RWPE2 (cell line): Measurements from ENCODE around the gene CEP164.

Experiments
- ATAC-seq: fragments of 200-7000 bp; cut with Tn5 transposase; 3 replicates; pipeline ENCODE4 v1.9.1; 2021; ENCODE audit warnings: low read depth
- DNase-seq: peaks from one replicate; pipeline ENCODE4 v3.0.0-alpha.2; 2020; ENCODE audit warnings: low spot score
- H3K27ac ChIP-seq: fragments of 450-650 bp; 2 replicates; pipeline ENCODE4 v1.5.1; 2017; ENCODE audit warnings: mild to moderate bottlenecking; ENCODE audit not compliant: poor library complexity, severe bottlenecking
- H3K27me3 ChIP-seq: fragments of 250-450 bp; sonication (Bioruptor Pico); 2 replicates; pipeline ENCODE4 v1.5.1; 2021; ENCODE audit warnings: mild to moderate bottlenecking, moderate library complexity; ENCODE audit not compliant: insufficient read depth, poor library complexity, severe bottlenecking
- H3K36me3 ChIP-seq: fragments of 250-450 bp; sonication (Bioruptor Pico); 2 replicates; pipeline ENCODE4 v1.5.1; 2020; ENCODE audit warnings: low read depth, mild to moderate bottlenecking, moderate library complexity
- H3K4me1 ChIP-seq: fragments of 250-450 bp; sonication (Bioruptor Pico); 2 replicates; pipeline ENCODE4 v1.5.1; 2021; ENCODE audit warnings: mild to moderate bottlenecking, moderate library complexity; ENCODE audit not compliant: insufficient read depth, poor library complexity, severe bottlenecking
- H3K4me3 ChIP-seq: fragments of 250-450 bp; sonication (Bioruptor Pico); 2 replicates; pipeline ENCODE4 v1.5.1; 2021; ENCODE audit warnings: mild to moderate bottlenecking, moderate library complexity; ENCODE audit not compliant: severe bottlenecking
- H3K9me3 ChIP-seq: fragments of 250-450 bp; sonication (Bioruptor Pico); 2 replicates; pipeline ENCODE4 v1.5.1; 2021; ENCODE audit warnings: mild to moderate bottlenecking, moderate library complexity; ENCODE audit not compliant: severe bottlenecking
- CTCF ChIP-seq: fragments of 450-650 bp; IDR thresholded peaks from one replicate; pipeline ENCODE4 v1.5.1; 2017; ENCODE audit warnings: mild to moderate bottlenecking, moderate library complexity; ENCODE audit not compliant: poor library complexity, severe bottlenecking

Gene CEP164

GRCh38 chr11:117457835-117458234 is 130.2 kb downstream of the CEP164 start:
- Histone ChIP-seq H3K36me3 (no peaks in the 10 kb centered on the region), H3K9me3 (peaks cover 2% of the 10 kb centered on the region), H3K27ac (no peak overlapping the region), H3K27me3 (no peaks in the 10 kb centered on the region), H3K4me1 (no peaks in the 10 kb centered on the region), H3K4me3 (no peak overlapping the region)
- DNase-seq = no peak
- TF ChIP-seq CTCF = no peak
- peak; percentile 47; the same call in 2 of the 3 replicates for ATAC-seq

- no peak for DNase-seq
Measured at GRCh38 chr11:117458275-117459122, 130.8 kb downstream of the CEP164 start.

GRCh38 chr11:117459123-117459978 is 131.7 kb downstream of the CEP164 start:
- no peak overlapping the region for H3K27ac ChIP-seq
- no peaks in the 10 kb centered on the region for H3K36me3 ChIP-seq
- no peak for TF ChIP-seq CTCF
- H3K4me3 ChIP-seq = no peak overlapping the region
- ATAC-seq (no peak), DNase-seq (no peak)
- H3K9me3 ChIP-seq = peaks cover under 1% of the 10 kb centered on the region
- H3K4me1 ChIP-seq = no peaks in the 10 kb centered on the region
- no peaks in the 10 kb centered on the region for H3K27me3 ChIP-seq

More at GRCh38 chr11:117458275-117459122, 130.8 kb downstream of the CEP164 start:
- H3K4me1 ChIP-seq = no peaks in the 10 kb centered on the region
- peaks cover 2% of the 10 kb centered on the region for H3K9me3 ChIP-seq
- H3K27ac ChIP-seq = no peak overlapping the region
- ATAC-seq = peak; percentile 68
- H3K36me3 ChIP-seq = no peaks in the 10 kb centered on the region
- no peaks in the 10 kb centered on the region for H3K27me3 ChIP-seq
- no peak overlapping the region for H3K4me3 ChIP-seq
- no peak for TF ChIP-seq CTCF

- Histone ChIP-seq H3K27me3 (no peaks in the 10 kb centered on the region), H3K4me3 (no peak overlapping the region), H3K27ac (no peak overlapping the region), H3K4me1 (no peaks in the 10 kb centered on the region), H3K36me3 (no peaks in the 10 kb centered on the region), H3K9me3 (no peaks in the 10 kb centered on the region)
- TF ChIP-seq CTCF = no peak
- DNase-seq = no peak
- ATAC-seq = no peak
Measured at GRCh38 chr11:117459979-117460300, 132.3 kb downstream of the CEP164 start.
